ENCODE measurements around the gene CTNNBIP1.

CTNNBIP1 gene

GRCh38 chr1:9874959-9875635 lies 35.0 kb downstream of the CTNNBIP1 start:
- peak; percentile 45 to 71 for DNase-seq

DNA sequence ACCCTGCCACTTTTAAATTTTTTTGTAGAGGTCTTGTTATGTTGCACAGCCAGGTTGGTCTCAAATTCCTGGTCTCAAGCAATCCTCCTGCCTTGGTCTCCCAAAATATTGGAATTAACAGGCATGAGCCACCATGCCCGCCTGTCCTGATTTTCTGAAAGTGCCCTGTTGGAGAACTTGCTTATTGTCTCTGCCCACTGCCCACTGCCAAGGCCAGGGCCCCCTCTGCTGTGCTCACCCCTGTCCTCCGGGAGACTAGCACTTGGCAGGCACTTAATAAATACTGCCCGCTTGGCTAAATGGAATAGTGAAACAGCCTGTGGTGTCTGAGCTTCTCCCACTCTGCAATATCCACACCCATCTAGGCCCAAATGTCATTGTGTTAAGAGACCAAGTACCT lies 35.7 kb downstream of the CTNNBIP1 start:
- DNase-seq: no peak

- DNase-seq: no peak
These were observed 36.1 kb downstream of the CTNNBIP1 start for GRCh38 chr1:9873992-9874391.

- DNase-seq: no peak
These were observed 36.7 kb downstream of the CTNNBIP1 start for GRCh38 chr1:9873385-9873784.

GRCh38 chr1:9872430-9873165 lies 37.5 kb downstream of the CTNNBIP1 start:
- DNase-seq: peak; percentile 62 to 87

DNA sequence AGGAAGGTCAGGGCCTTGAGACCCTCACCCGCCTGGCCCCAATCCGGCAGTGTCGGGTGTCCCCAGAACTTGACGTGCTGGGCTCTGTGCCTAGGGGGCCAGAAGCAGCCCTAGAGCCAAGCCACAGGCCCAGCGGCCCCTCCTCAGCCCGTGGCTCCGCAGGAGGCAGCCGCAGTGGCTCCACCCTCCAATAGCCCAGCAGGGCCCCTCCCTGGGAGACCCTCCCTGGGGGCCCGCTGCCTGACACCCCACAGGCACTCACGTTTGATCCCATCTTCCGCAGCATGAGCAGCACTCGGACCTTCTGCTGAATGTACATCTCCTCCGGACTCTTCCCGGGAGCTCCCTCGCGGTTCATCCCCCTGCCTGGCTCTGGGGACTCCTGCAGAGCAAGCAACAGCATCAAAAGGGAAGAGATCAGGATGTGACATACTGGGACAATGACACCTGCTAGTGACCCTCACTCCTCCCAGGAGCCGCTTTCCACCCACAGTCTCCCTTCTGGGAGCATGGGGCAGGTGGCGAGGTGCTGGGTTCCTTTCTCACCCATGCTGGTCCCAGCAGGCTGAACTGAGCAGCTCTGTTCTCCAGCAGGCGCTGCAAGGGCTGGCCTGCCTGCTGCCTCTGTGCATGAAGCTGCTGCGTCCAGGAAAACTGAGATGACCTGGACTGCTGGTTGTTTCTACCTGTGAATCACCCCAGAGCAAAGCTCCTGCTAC lies 38.2 kb downstream of the CTNNBIP1 start:
- DNase-seq: no peak

DNA sequence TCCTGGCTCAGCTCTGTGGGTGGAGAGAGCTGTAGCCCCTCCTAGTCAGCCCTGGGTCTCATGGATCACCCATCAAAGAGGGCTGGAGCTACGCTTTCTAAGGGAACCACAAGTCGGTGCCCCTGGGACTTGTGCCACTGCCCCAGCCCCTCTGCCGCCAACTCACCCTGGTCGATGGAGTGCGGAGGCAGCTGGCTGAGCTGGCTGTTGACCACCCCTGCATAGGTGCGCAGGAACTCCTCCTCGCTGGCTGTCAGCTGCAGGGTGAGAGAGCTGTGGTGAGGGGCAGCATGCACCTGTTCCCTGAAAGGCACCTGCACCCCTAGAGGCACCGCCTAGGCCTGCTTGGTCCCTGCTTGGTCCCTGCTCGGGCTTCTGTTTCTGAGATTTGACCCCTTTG lies 39.0 kb downstream of the CTNNBIP1 start:
- no peak for DNase-seq

GRCh38 chr1:9870572-9870971 lies 39.5 kb downstream of the CTNNBIP1 start:
- DNase-seq: no peak

DNA sequence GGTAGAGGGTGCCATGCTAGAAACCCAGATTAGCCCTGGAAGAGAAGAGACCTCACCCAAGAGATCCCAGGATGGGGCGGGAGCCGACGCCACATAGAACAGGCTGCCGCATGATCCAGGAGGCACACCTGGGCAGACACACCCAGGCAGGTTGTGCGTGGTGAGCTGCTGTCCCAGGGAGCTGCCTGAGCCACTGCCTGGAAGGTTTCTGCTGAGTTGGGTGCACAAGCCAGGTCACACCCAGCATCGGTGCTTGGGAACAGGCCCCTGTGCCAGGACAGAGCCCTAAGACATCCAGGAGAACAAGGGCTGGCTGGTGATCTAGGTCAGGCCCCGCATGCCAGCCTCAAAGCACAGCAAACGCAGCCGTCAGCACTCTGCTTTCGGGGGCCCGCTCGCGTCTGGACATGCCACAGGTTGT lies 40.2 kb downstream of the CTNNBIP1 start:
- no peak for DNase-seq

DNA sequence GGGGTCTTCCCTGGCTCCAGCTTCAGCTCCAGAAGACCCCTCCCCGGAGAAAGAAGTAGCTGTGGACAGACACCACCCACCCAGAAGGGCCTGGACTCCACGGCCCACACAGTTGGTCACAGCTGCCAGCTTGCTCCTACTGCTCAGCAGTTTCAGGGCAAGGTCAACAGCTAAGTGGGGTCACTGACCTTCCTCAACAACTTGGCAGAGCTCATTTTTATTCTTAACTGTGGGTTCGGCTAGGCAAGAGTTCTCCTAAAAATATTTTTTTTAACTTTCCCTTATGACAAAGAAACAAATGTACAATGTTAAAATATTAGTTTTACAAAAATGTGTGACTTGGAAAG lies 41.9 kb downstream of the CTNNBIP1 start:
- DNase-seq: no peak

DNA sequence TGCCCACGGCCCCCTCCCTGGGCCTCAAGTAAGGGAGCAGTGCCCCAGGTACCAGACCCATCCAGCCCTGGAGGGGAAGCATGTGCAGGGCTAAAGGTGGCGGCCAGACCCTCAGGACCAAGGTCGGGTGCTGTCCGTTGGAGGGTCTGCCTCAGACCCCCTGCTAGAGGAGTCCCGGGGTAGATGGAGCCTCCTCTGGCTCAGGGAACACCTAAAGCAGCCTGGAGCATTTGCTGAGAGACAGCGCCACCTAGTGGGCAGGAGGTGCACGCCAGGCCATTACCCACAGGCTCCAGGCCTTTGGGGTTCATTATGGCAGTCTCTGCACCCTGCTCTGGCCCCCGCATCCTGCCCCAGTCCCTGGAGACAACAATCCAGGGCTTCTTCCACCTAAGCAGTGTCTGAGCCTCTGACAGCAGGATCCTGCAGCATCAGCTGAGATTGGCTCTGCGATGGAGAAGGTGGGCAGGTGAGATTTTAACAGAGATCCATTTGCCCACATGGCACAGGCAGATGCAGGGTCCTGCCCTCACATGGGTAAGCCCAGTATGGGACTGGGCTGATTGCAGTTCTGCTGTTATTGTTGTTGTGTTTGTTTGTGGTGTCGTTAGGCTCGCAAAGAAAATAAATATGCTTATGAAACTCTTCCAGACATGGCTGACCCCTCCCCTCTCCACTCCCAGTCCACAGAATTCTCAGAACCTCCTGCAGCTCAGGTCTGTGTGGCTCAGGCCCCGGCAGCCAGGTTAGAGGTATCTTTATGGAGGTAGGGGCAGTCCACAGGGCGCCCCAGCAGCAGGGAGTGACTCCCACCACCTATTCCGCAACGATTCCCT lies 42.4 kb downstream of the CTNNBIP1 start:
- peak in 1 of 2 experiments; percentile 71 for DNase-seq

DNA sequence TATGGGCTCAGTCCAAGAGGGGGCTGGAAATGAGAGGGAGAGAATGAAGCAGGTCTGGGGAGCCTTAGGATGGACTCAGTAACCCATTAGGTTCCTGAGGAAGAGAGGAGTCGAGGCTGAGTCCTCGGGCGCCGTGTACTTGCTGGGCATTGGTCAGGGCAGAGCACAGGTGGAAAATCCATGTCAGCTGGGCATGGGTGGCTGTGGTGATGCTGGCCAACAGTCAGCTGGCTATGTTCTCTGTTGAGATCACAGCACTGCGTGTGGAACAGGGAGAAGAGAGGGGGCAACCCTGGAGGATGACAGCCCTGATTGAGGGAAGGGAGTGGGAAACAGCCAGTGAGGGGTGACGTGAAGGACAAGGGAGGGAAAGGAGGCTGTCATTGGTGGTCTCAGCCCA lies 43.2 kb downstream of the CTNNBIP1 start:
- no peak for DNase-seq

GRCh38 chr1:9865724-9866123 lies 44.3 kb downstream of the CTNNBIP1 start:
- no peak for DNase-seq

DNA sequence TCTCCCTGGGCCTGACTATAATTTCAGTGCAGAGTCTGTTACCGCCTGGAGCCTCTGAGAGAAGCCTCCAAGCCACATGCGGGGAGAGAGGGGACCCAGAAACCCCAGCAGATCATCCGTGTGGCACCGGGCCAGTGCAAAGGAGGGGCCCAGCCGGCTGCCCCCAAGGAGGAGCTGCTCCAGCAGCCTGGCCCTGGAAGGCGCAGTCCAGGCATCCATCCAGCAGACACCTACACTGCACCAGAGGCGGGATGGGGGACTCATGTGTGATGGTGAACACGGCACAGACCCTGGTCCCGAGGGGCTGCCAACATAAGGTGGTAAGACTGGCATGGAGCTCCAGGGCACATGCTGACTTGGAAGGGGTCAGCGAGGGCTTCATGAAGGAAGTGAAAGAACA lies 46.7 kb downstream of the CTNNBIP1 start:
- DNase-seq: peak in 1 of 2 experiments; percentile 24

GRCh38 chr1:9861360-9861759 lies 48.7 kb downstream of the CTNNBIP1 start:
- DNase-seq: peak; percentile 89 to 94

DNA sequence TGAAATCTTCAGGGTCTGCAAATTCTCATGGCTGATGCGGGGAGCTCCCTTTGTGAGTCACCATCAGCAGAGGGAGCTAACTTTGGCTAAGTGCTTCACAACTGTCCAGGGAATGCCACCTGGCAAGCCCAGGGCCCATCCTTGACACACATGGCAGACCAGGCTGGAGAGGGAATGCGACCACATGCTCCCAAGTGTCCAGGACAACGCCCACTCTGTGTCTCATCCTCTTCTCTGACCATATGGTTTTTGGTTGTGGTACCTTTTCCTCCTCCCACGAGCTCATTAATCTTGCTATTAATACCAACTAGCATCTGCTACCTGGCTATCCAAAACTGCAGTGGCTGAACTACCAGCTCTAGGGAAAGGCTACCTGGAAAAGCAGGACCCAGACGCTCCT lies 49.2 kb downstream of the CTNNBIP1 start:
- DNase-seq: peak; percentile 96 to 99

- DNase-seq: no peak
These were observed 50.6 kb downstream of the CTNNBIP1 start for GRCh38 chr1:9859281-9860014.

DNA sequence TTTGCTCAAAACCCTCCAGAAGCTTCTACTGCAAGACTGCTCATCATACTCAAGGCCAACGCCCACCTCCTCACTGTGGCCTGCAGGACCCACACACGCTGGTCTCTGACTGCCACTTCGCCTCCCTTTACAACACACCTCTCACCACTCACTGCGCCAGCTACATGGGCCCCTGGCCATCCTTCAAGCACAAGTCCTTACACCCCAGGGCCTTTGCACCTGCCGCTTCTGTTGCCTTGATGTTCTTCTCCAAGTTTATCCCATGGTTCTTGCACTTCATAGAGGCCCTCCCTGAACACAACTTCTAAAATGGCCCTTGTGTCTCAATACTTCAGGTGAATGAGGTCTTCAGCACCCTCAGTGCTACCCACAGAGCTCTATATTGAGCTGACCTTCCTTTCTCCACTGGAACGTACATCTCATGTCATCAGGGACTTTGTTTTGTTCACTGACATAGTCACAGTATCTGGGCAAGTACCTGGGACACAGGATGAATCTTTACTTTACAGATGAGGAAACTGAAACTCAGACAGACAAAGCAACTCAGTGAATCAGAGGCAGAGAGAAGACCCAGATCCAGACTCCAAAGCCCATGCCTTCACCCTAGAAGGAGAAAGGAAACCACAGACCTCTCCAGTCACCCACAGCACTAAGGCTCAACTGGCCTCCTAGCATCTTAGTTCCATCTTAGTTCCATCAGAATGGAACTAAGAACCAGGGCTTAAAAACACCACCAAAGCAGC lies 51.6 kb downstream of the CTNNBIP1 start:
- DNase-seq: no peak

- no peak for DNase-seq
These were observed 54.9 kb downstream of the CTNNBIP1 start for GRCh38 chr1:9855186-9855585.

- DNase-seq: peak in 1 of 2 experiments; percentile 29
These were observed 56.8 kb downstream of the CTNNBIP1 start for GRCh38 chr1:9853249-9853595.

- peak; percentile 90 to 93 for DNase-seq
These were observed 57.4 kb downstream of the CTNNBIP1 start for GRCh38 chr1:9852410-9853248.
